HG03280 (cell line): ENCODE data around the gene NAA80.
A peak's percentile ranks its signal among the peaks of the same experiment; 100 is the strongest.

Source experiments
- ATAC-seq: cut with Tn5 transposase; IDR thresholded peaks from one replicate; pipeline ENCODE4 v1.9.1; 2021; ENCODE audit warnings: mild to moderate bottlenecking, moderate library complexity; ENCODE audit not compliant: unreplicated experiment

Gene NAA80

GRCh38 chr3:50260942-50261441 is 38.2 kb downstream of the NAA80 start:
- no peak for ATAC-seq

DNA sequence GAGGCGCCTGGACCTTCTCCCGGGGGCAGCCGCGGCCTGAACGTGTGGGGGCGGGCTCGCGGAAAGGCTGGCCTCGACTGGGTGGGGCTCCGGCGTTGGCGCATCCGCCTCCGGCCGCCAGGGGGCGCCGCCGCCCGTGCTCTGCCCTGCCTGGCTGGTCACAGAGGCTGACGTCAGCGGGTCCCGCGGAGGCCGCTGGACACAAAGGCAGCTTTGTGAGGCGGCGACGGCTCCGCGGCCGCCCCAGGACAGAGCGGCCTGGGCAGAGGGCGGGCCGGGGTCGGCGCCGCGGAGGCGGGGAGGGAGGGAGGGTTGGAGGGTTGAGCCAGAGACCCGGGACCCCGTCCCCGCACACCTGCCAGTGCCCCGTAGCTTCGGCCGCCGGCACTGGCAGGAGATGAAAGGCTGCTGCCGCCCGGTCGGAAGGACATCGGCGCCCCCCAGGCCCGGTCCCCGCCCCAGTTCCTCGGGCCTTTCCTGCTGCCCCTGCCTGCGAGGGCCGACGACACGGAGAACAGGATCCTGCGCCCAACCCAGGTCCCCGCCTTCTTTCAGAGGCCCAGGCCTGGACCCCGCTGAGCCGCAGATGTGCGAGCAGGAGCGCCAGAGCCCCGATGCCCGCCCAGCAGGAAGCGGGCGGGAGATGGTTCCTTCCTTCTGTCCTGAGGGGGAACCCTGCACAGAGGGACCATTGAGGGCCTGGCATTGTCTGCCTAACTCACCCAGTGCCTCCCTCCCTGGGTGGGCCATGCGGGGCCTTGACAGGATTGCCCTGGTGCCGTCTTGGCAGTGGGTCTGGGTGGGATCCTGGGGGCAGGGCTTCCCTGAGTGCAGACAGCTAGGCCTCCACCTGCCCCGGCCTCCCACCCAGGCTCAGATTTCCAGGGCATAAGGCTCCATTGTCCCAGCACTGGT is 38.9 kb downstream of the NAA80 start:
- peak; percentile 85 for ATAC-seq

DNA sequence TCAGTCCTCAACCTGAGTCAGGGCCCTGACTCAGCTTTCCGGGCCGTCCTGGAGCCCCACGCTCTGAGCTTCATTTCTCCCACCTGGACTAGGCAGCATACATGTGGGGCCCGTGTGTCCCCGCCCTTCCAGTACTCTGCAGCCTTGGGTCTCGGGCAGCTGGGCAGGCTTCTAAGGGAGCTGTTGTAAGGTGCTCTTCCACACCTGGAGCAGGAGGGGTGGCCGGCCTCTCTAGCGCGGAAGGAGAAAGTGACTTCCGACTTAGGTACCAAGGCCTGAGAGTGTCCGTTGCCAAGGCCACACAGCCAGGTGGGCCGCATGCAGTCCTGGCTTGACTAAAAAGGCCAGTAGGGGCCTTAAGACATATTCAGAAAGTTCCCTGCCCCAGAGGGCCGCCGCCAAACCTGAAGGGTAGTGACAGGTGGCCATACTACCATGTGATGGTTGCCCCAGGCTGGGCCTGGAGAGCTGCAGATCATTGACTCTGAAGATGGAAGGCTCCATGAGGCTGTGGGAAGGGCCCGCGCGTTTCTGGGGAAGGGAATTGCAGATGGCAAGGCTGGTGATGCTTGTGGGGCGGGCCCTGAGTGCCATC is 39.7 kb downstream of the NAA80 start:
- peak; percentile 20 for ATAC-seq

- ATAC-seq = no peak
These were observed 40.2 kb downstream of the NAA80 start for GRCh38 chr3:50258979-50259378.

DNA sequence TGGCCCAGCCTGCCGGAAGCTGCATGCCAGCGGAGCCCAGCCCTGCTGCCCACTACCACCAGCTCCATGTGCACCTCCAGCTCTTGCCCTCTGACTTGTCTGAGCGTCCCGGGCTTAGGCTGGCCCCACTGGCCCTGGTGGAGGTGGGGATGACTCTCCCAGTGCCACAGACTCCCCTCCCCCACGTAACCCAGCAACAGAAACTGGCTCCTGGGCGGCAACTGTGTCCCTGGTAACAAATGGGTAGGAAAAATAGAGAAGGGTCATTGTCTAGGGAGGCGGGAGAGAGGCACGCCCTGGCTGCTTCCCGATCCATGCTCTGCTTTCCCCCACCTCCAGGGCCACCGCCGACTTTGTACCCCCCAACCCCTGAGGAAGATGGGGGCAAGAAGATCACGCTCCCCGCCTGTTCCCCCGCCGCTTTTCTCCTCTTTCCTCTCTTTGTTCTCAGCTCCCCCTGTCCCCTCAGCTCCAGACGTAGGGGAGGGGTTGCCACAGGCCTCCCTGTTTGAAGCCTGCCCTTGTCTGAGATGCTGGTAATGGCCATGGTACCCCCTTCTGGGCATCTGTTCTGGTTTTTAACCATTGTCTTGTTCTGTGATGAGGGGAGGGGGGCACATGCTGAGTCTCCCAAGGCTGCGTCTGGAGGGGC is 41.0 kb downstream of the NAA80 start:
- ATAC-seq = no peak

DNA sequence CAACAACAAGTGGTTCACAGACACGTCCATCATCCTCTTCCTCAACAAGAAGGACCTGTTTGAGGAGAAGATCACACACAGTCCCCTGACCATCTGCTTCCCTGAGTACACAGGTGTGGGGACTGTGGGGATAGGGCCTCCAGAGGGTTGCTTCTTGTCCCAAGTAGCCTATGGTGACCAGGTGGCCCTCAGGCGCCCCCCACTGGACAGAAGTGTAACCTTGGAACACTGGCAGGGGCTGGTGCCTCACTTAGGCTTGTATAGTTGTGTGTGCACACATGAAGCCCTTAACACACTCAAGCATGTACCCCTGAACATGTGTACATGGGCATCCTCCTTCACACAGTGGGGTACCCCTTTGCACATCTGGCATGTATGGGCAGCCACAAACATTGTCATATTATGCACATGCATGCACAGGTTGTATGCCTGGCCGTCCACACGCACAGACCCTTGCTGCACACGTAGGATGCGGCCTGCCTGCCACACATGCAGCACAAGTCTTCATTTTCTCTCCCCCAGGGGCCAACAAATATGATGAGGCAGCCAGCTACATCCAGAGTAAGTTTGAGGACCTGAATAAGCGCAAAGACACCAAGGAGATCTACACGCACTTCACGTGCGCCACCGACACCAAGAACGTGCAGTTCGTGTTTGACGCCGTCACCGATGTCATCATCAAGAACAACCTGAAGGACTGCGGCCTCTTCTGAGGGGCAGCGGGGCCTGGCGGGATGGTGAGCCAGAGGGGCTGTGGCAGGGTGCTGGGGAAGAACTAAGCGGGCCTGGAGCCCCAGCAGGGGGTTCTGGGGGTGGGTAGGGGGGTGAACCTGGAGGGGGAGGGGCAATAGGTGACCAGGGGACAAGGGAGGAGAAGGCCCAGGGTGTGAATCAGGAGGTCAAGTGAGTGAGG is 42.0 kb downstream of the NAA80 start:
- no peak for ATAC-seq

- no peak for ATAC-seq
These were observed 44.0 kb downstream of the NAA80 start for GRCh38 chr3:50255251-50255615.

DNA sequence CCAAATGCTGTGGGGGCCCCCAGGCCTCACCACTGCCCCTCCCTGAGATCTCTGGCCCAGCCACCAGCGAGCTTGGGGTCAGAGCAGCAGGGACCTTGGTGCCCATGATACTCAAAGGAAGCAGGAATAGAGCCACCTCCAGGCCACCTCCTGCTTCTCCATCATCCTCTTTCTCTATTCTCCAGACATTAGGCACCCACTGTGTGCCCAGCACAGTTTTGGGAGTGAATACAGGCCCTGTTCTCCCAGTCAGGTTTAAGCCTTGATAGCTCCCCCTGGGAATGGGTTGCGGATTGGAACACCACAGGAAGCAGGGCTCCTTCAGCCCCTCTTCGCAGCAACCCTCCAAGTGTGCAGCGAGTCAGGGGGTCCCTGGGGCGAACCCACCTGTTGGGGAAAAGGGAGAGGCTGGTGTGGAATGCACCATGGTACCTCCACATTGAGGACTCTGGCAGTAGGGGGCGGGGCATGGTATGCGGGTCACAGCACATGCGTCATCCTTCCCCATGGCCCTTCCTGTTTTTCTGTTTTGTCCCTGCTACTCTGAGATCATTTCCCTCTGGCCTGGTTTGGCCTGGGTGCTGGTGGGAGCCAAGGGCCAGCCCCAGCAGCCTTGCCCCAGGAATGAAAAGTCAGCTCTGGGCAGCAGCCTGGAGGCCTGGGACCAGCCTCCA is 44.5 kb downstream of the NAA80 start:
- no peak for ATAC-seq

GRCh38 chr3:50251220-50251619 is 48.0 kb downstream of the NAA80 start:
- ATAC-seq = no peak

- no peak for ATAC-seq
These were observed 48.7 kb downstream of the NAA80 start for GRCh38 chr3:50250514-50250913.

DNA sequence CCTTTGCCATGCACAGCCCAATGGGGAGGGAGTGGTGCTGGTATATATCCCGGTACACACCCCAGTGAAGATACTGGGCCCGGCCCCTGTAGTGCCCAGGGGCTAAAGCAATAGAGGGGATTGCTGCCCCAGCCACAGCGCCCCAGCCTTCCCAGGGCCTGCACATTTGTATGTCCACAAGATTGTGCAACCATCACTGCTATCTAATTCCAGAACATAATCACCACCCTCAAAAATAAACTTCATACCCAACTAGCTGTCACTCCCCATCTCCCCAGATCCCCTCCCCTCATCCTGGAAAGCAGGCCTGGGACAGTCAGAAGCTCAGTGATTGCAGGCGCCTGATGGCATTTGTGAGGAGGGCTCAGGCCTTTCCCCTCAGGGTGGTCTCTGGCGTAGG is 49.7 kb downstream of the NAA80 start:
- ATAC-seq = no peak

- ATAC-seq = no peak
These were observed 50.8 kb downstream of the NAA80 start for GRCh38 chr3:50248387-50248786.

- peak; percentile 51 for ATAC-seq
These were observed 52.7 kb downstream of the NAA80 start for GRCh38 chr3:50246517-50246954.
